Measurements from ENCODE around the gene STEAP1. TPM values are rescaled to one million over a fixed set of nuclear protein-coding genes. Genes with fewer than 3 reads are reported as not detected.

Gene STEAP1
- polyA plus RNA-seq, 3 donors, result not detected

DNA sequence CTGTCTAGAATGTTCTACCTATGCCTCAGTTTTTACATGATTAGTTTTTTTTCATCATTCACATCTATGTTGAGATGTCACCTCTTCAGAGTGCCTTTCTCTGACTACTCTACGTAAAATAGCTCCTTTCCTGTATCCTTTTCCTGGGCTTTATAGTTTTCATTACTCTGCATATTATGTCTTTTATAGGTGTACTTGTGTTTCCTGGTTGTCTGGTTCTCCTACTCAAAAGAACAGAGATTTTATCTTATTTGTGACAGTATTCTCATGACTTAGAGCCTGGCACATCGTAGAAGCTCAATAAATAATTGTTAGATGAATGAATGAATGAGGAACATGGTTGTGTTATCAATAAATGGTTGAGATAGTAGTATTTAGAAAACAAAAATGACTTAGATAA is 17.9 kb downstream of the STEAP1 start:
- Mint-ChIP-seq H3K36me3 (no peaks in the 10 kb centered on the region), H3K4me3 (no peak overlapping the region), H3K27ac (no peak overlapping the region), H3K4me1 (no peaks in the 10 kb centered on the region), H3K27me3 (ENCODE audit: low read depth in 3 of 3) (peaks cover 0 to 4% (median 0%) of the 10 kb centered on the region in 3 donors), H3K9me3 (peaks cover 9 to 26% (median 16%) of the 10 kb centered on the region in 7 donors)
- TF ChIP-seq, protein P1, sequence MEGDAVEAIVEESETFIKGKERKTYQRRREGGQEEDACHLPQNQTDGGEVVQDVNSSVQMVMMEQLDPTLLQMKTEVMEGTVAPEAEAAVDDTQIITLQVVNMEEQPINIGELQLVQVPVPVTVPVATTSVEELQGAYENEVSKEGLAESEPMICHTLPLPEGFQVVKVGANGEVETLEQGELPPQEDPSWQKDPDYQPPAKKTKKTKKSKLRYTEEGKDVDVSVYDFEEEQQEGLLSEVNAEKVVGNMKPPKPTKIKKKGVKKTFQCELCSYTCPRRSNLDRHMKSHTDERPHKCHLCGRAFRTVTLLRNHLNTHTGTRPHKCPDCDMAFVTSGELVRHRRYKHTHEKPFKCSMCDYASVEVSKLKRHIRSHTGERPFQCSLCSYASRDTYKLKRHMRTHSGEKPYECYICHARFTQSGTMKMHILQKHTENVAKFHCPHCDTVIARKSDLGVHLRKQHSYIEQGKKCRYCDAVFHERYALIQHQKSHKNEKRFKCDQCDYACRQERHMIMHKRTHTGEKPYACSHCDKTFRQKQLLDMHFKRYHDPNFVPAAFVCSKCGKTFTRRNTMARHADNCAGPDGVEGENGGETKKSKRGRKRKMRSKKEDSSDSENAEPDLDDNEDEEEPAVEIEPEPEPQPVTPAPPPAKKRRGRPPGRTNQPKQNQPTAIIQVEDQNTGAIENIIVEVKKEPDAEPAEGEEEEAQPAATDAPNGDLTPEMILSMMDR (IDR thresholded peaks at IDR 0.05), result no peak
- no peak overlapping the region for H3K4me3 ChIP-seq (replicated peaks in 1 of 3; ENCODE audit: low read depth in 2 of 3, low read length in 3 of 3)
- intact Hi-C loops (cut with micrococcal nuclease), result no loop called here
- no peaks in the 10 kb centered on the region for H4K20me1 ChIP-seq (ENCODE audit: insufficient read depth, low read length)
- H3K27me3 ChIP-seq (ENCODE audit: control insufficient read depth in 2 of 2, insufficient read depth in 2 of 2, low read length in 2 of 2), result no peaks in the 10 kb centered on the region
- DNase-seq, result no peak
- peaks cover 10 to 14% of the 10 kb centered on the region in 2 donors for H3K9me3 ChIP-seq (replicated peaks in 1 of 2; ENCODE audit: control insufficient read depth in 1 of 2, insufficient read depth in 1 of 2, low read length in 2 of 2)
- WGBS (ENCODE audit: insufficient coverage), result 40% methylated on average over 1 of the region's 2 CpGs
- no peak overlapping the region for H3K27ac ChIP-seq (ENCODE audit: low read depth in 1 of 2, low read length in 2 of 2)
- H3K79me2 ChIP-seq (ENCODE audit: insufficient read depth, low read length), result no peaks in the 10 kb centered on the region
- H3K4me1 ChIP-seq (ENCODE audit: control insufficient read depth in 1 of 2, insufficient read depth in 2 of 2, low read length in 2 of 2), result no peaks in the 10 kb centered on the region
- no peak overlapping the region for H3K4me2 ChIP-seq (replicated peaks; ENCODE audit: extremely low read depth, low read length, poor library complexity, severe bottlenecking)
- no peak overlapping the region for H2AFZ ChIP-seq (ENCODE audit: insufficient read depth, low read depth, low read length, poor library complexity, severe bottlenecking)
- no peak overlapping the region for H3K9ac ChIP-seq (ENCODE audit: insufficient read depth, low read length, poor library complexity, severe bottlenecking)
- no peaks in the 10 kb centered on the region for H3K36me3 ChIP-seq (replicated peaks in 1 of 2; ENCODE audit: control insufficient read depth in 1 of 2, insufficient read depth in 2 of 2, low read length in 2 of 2)

DNA sequence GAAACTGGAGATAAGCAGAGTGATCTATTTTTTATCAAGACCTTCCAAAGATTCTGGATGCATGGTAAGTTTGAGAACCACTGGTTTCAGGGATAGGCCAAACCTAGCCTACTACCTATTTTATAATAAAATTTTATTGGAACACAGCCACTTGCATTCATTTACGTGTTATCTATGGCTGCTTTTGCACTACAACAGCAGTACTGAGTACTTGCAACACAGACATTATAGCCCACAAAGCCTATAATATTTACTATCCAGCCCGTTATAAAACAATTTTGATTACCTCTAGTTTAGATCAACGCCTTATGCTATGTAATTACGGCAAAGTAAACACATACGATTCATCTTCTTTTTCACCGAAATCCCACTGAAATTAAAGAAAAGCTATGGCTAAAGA is 18.4 kb downstream of the STEAP1 start:
- no peaks in the 10 kb centered on the region for H3K4me1 ChIP-seq (ENCODE audit: control insufficient read depth in 1 of 2, insufficient read depth in 2 of 2, low read length in 2 of 2)
- no peak overlapping the region for H3K27ac ChIP-seq (ENCODE audit: low read depth in 1 of 2, low read length in 2 of 2)
- TF ChIP-seq, protein P1 (IDR thresholded peaks at IDR 0.05), result no peak
- no peaks in the 10 kb centered on the region for H4K20me1 ChIP-seq (ENCODE audit: insufficient read depth, low read length)
- no peak overlapping the region for H3K9ac ChIP-seq (ENCODE audit: insufficient read depth, low read length, poor library complexity, severe bottlenecking)
- Mint-ChIP-seq H3K27ac (no peak overlapping the region), H3K4me3 (no peak overlapping the region), H3K9me3 (peaks cover 9 to 26% (median 16%) of the 10 kb centered on the region in 7 donors), H3K27me3 (ENCODE audit: low read depth in 3 of 3) (peaks cover 0 to 4% (median 0%) of the 10 kb centered on the region in 3 donors), H3K4me1 (no peaks in the 10 kb centered on the region), H3K36me3 (no peaks in the 10 kb centered on the region)
- no peak overlapping the region for H3K4me3 ChIP-seq (replicated peaks in 1 of 3; ENCODE audit: low read depth in 2 of 3, low read length in 3 of 3)
- 100% methylated on average over 1 of the region's 6 CpGs for WGBS (ENCODE audit: insufficient coverage)
- no peaks in the 10 kb centered on the region for H3K79me2 ChIP-seq (ENCODE audit: insufficient read depth, low read length)
- intact Hi-C loops (cut with micrococcal nuclease), result no loop called here
- no peak overlapping the region for H2AFZ ChIP-seq (ENCODE audit: insufficient read depth, low read depth, low read length, poor library complexity, severe bottlenecking)
- H3K9me3 ChIP-seq (replicated peaks in 1 of 2; ENCODE audit: control insufficient read depth in 1 of 2, insufficient read depth in 1 of 2, low read length in 2 of 2), result peaks cover 10 to 14% of the 10 kb centered on the region in 2 donors
- H3K36me3 ChIP-seq (replicated peaks in 1 of 2; ENCODE audit: control insufficient read depth in 1 of 2, insufficient read depth in 2 of 2, low read length in 2 of 2), result no peaks in the 10 kb centered on the region
- H3K4me2 ChIP-seq (replicated peaks; ENCODE audit: extremely low read depth, low read length, poor library complexity, severe bottlenecking), result no peak overlapping the region
- no peaks in the 10 kb centered on the region for H3K27me3 ChIP-seq (ENCODE audit: control insufficient read depth in 2 of 2, insufficient read depth in 2 of 2, low read length in 2 of 2)
- DNase-seq, result no peak

All from CD14-positive monocyte (primary cell).